Gastrocnemius medialis (tissue), 4 donors: Measurements from ENCODE around the gene SMC1B.

ENCODE experiments used
- CTCF ChIP-seq, 5 experiments: fragments of 450-650 bp in 3 of 5; fragments of 200-600 bp in 2 of 5; sonication (generic) in 2 of 5; IDR thresholded peaks in 4 of 5; conservative IDR thresholded peaks in 1 of 5; 1 replicate in 4 of 5; 2 replicates in 1 of 5; pipeline ENCODE4 v1.5.1; 2016 to 2019; ENCODE audit warnings: antibody characterized with exemption in 5 of 5, mild to moderate bottlenecking in 3 of 5, moderate library complexity in 3 of 5
- POLR2A ChIP-seq, 2 donors: fragments of 450-650 bp; IDR thresholded peaks; one replicate each; pipeline ENCODE4 v1.6.1; 2017; ENCODE audit warnings: antibody characterized with exemption in 2 of 2, mild to moderate bottlenecking in 2 of 2, moderate library complexity in 2 of 2

- no peak for TF ChIP-seq POLR2A (IDR thresholded peaks at IDR 0.05)
- TF ChIP-seq CTCF (IDR thresholded peaks at IDR 0.05 in 4 of 5, conservative IDR thresholded peaks at IDR 0.05 in 1 of 5): no peak
These were observed 78.9 kb downstream of the SMC1B start for GRCh38 chr22:45334528-45334927.
